K562 (cell line): ENCODE data around the gene ZRANB1.

Source experiments
- CUX1 ChIP-seq: fragments of 200-800 bp; sonication (Bioruptor generic); IDR thresholded peaks from 2 replicates; pipeline ENCODE4 v1.6.1; 2016; ENCODE audit warnings: missing genetic modification characterization, missing compliant biosample characterization
- E2F5 ChIP-seq: sonication (generic); formaldehyde crosslinking; IDR thresholded peaks from 2 replicates; pipeline ENCODE4 v1.8.0; 2022; ENCODE audit warnings: mild to moderate bottlenecking, missing genetic modification reagents
- FOXJ3 ChIP-seq: sonication (generic); formaldehyde crosslinking; IDR thresholded peaks from 2 replicates; pipeline ENCODE4 v1.4.0; 2020; ENCODE audit warnings: mild to moderate bottlenecking, missing genetic modification reagents
- GATAD2A ChIP-seq: fragments of 450-650 bp; IDR thresholded peaks from 2 replicates; pipeline ENCODE4 v1.6.1; 2017
- MLLT1 ChIP-seq, 2 experiments: fragments of 450-650 bp; IDR thresholded peaks; 2 replicates each; pipeline ENCODE4 v1.6.1; 2016
- NR2C2 ChIP-seq, 2 experiments: fragments of 200-800 bp in 1 of 2; sonication (Bioruptor generic) in 1 of 2; sonication (generic) in 1 of 2; formaldehyde crosslinking in 1 of 2; IDR thresholded peaks; 2 replicates each; pipeline versions ENCODE4 v1.6.1 to v1.8.0; 2016 to 2022; ENCODE audit warnings: mild to moderate bottlenecking in 1 of 2, missing compliant biosample characterization in 1 of 2, missing genetic modification characterization in 1 of 2, missing genetic modification reagents in 1 of 2
- POLR2AphosphoS5 ChIP-seq: IDR thresholded peaks from 2 replicates; pipeline ENCODE4 v1.6.1; 2011; ENCODE audit warnings: mild to moderate bottlenecking, low read depth, low read length, moderate library complexity; ENCODE audit not compliant: control insufficient read depth, insufficient read depth
- TEAD4 ChIP-seq, 2 experiments: sonication (generic) in 1 of 2; formaldehyde crosslinking in 1 of 2; IDR thresholded peaks; 2 replicates each; pipeline versions ENCODE4 v1.6.1 to v1.8.0; 2012 to 2022; ENCODE audit warnings: borderline replicate concordance in 1 of 2, inconsistent platforms in 1 of 2, low read length in 1 of 2, mild to moderate bottlenecking in 1 of 2, missing genetic modification reagents in 1 of 2
- ZBTB33 ChIP-seq: sonication (generic); formaldehyde crosslinking; IDR thresholded peaks from 2 replicates; pipeline ENCODE4 v1.8.1; 2023; ENCODE audit warnings: mild to moderate bottlenecking, missing genetic modification reagents

GRCh38 chr10:124898471-124898870, 43.5 kb upstream of the ZRANB1 start:
- TF ChIP-seq NR2C2 (CRISPR knock-in tag; IDR thresholded peaks at IDR 0.05) = no peak
- no peak for TF ChIP-seq NR2C2 (tag; IDR thresholded peaks at IDR 0.05)
- TF ChIP-seq POLR2AphosphoS5 = no peak
- no peak for TF ChIP-seq TEAD4 (IDR thresholded peaks at IDR 0.05; ENCODE audit: low read length)
- no peak for TF ChIP-seq TEAD4 (CRISPR knock-in tag; IDR thresholded peaks at IDR 0.05; ENCODE audit: borderline replicate concordance)
- TF ChIP-seq CUX1 = no peak
- no peak for TF ChIP-seq E2F5 (CRISPR knock-in tag)
- TF ChIP-seq FOXJ3 = no peak
- TF ChIP-seq GATAD2A = no peak
- TF ChIP-seq ZBTB33 = no peak
- TF ChIP-seq MLLT1 (IDR thresholded peaks at IDR 0.05) = no peak
